GM12878 (cell line): ENCODE results near the gene KAZN.

Source experiments
- ATF2 ChIP-seq: IDR thresholded peaks from 2 replicates; pipeline ENCODE4 v1.6.1; 2012; ENCODE audit warnings: low read length, inconsistent platforms
- EZH2 ChIP-seq: IDR thresholded peaks from 2 replicates; pipeline ENCODE4 v1.6.1; 2012; ENCODE audit warnings: low read depth, mild to moderate bottlenecking, control low read depth, inconsistent platforms, low read length, borderline replicate concordance; ENCODE audit not compliant: control insufficient read depth
- KDM1A ChIP-seq: fragments of 200-600 bp; sonication (generic); IDR thresholded peaks from 2 replicates; pipeline ENCODE4 v1.6.1; 2016; ENCODE audit warnings: borderline replicate concordance
- POLR2A ChIP-seq: IDR thresholded peaks from 2 replicates; pipeline ENCODE4 v1.6.1; 2011; ENCODE audit warnings: low read depth, mild to moderate bottlenecking, low read length
- POLR2AphosphoS5 ChIP-seq: IDR thresholded peaks from 2 replicates; pipeline ENCODE4 v1.6.1; 2011; ENCODE audit warnings: mild to moderate bottlenecking, low read length, inconsistent platforms
- RCOR1 ChIP-seq: conservative IDR thresholded peaks from 2 replicates; pipeline ENCODE4 v1.6.1; 2012; ENCODE audit warnings: low read depth, low read length, improper control_type of control experiment
- REST ChIP-seq: IDR thresholded peaks from 2 replicates; pipeline ENCODE4 v1.6.1; 2012; ENCODE audit warnings: mild to moderate bottlenecking, low read depth, low read length
- SMAD1 ChIP-seq: fragments of 450-650 bp; IDR thresholded peaks from 2 replicates; pipeline ENCODE4 v1.6.1; 2018; ENCODE audit warnings: mild to moderate bottlenecking, low read depth; ENCODE audit not compliant: partially characterized antibody
- TCF12 ChIP-seq: IDR thresholded peaks from 2 replicates; pipeline ENCODE4 v1.6.1; 2011; ENCODE audit warnings: low read depth, mild to moderate bottlenecking, low read length

- TF ChIP-seq ATF2 (no peak), POLR2A (no peak), POLR2AphosphoS5 (no peak), EZH2 (no peak), RCOR1 (no peak), SMAD1 (no peak), REST (no peak), TCF12 (no peak), KDM1A (no peak)
These were observed 453.5 kb downstream of the KAZN start for GRCh38 chr1:15051882-15052528.
